GM18867 (cell line): ENCODE measurements around the gene HEATR5B.
"Not testable (repeated sequence)": the region's sequence is repeated elsewhere in the genome, so short reads cannot be mapped to it uniquely, and the experiment has no call there.

ENCODE experiments used
- ATAC-seq: cut with Tn5 transposase; IDR thresholded peaks from one replicate; pipeline ENCODE4 v1.9.1; 2021; ENCODE audit warnings: mild to moderate bottlenecking, moderate library complexity; ENCODE audit not compliant: unreplicated experiment

HEATR5B gene

DNA sequence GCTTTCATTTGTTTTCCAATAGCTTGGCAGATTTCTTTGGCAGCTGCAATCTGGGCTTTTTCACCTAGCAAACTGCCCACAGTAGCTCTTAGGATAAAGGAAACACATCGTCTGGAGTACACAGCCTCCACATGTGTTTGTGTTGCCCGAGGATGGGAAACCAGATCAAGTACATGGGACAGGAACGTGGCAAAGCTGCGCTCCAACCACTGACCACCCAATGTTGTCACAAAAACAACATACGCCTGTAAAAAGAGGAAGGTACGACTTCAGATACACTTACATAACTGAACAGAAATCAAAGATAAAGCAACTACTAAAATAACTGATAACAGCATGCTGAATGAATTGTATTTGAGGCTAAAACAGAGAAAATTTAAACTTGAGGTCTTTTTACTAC, 15.5 kb downstream of the HEATR5B start:
- no peak for ATAC-seq

- no peak for ATAC-seq
Measured at GRCh38 chr2:37061776-37062175, 22.4 kb downstream of the HEATR5B start.

DNA sequence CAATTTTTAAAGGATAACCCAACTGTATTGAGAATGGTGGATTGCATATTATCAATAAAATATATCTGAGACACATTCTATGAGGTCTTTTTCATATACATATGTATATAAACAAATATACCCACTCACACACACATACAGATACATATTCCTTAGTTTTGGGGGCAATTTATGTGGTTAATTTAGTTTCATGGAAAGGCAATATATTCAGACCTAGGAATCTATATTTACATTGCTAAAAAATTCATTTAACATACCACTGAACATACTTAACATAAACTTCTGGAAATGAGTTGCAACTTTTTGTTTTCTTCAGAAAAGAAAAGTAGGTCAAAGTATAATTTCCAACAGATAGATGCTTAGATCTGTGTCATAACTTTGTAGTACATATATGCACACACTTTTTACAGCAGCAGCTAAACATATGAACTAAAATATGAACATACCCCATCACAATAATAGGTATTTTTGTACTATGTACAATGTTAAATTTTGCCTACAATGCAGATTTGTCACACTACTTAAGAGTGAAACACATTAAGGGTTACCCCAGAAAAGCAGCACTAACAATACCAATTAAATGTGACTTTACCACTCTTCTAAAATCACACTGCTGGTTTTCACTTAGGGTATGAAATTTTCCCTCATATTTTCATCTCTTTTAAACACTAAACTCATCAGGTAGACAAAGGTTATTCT, 23.0 kb downstream of the HEATR5B start:
- ATAC-seq: no peak

DNA sequence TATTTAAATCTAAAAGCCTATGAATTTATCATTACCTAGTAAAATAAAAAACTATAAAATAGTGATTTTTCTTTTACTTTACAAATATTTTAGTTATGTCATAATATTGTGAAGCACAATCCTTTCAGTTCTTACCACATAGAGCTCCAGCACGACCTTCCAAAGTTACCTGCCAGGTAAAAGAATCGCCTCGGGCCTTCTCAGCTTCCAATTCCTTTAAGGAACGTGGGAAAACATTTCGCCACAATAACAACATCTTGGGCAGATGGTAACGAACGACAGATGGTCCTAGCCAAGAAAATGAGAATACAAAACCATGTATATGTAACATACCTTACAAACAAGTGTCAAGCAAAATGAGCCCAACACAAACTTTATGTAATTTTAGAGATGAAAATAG, 23.7 kb downstream of the HEATR5B start:
- no peak for ATAC-seq

GRCh38 chr2:37059841-37060240, 24.3 kb downstream of the HEATR5B start:
- ATAC-seq: no peak

DNA sequence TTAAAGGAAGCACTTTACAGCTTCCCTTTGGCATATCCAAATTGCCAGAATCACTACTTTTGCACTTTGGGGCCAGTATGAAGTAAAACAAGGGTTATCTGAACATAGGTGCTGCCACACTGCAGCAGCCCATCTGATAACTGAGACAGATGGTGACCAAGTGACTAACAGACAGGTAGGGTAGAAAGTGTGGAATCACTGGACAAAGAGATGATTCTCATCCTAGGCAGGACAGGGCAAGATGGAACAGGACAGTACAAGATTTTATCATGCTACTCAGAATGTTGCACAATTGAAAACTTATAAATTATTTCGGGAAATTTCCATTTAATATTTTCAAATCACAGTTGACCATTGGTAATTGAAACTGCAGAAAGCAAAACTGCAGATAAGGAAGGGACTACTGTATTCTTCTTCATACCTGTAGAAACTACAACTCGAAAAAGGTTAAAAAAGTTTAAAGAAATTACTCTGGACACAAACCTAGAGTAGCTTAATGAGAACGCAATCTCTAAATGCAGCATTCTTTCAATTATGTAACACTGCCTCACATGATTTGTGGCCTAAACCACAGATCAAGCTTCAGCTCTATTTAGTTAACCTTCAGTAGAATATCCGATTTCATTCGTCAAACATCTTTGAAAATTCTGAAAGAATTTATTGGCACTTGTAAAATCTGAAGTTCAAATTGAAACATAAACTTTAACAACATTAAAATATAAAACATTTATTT, 31.4 kb downstream of the HEATR5B start:
- ATAC-seq: no peak

DNA sequence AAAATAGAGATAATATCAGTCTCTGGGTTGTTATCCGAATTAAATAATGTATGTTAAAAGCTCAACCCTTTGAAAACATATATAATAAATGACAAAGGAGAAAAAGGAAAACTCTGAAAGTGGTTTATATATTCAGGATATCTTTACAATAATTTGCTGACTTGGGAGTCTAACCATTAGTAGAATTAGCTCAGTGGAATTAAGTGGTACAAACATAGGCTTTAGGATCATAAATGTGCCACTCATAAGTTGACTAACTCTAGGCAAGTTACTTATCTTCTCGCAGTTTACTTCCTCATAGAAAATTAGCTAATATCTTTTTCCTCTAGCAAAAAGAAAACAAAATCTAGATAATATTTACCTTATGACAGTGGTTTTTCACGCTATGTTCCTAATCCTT, 44.6 kb downstream of the HEATR5B start:
- no peak for ATAC-seq

DNA sequence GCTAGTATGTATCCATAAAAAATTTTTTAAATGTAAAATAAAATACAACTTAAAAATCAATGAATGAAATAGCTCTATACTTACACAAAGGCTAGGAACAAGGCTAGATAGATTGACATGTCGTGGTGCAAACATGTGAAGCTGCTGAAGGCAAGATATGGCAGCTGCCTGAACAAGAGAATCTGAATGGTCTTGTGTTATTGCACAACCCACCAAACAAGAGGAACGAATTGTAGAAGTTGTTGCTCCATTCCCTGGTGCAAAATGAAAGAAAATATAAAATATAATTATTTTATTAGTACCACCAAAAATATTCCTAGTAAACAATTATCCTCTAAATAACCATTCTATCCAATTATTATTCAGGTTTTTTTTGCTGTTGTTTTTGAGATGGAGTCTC, 46.4 kb downstream of the HEATR5B start:
- no peak for ATAC-seq

DNA sequence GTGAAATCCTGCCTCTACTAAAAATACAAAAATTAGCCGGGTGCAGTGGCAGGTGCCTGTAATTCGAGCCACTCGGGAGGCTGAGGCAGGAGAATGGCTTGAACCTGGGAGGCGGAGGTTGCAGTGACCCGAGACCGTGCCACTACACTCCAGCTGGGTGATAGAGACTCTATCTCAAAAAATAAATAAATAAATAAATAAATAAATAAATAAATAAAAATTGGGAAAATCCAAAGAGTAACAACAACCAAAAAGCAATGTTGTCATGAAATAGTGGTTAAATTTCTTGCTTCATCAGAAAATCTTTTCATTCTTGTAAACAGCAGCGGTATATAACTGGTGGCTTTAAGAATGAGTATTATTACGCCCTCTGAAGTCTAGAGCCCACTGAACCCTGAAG, 54.4 kb downstream of the HEATR5B start:
- no peak for ATAC-seq

DNA sequence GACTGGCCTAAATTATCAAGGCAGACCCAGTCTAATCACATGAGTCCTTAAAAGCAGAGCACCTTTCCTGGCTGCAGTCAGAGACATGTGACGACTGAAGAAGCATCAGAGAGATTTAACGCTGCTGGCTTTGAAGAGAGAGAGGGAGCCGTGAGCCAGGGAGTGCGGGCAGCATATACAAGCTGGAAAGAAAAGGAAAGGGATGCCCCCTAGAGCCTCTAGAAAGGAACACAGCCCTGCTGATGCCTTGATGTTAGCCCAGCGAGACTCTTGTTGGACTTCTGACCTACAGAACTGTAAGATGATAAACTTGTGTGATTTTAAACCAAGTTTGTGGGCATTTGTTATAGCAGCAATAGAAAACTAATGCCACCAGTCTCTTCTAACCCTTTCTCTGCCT, 58.1 kb downstream of the HEATR5B start:
- ATAC-seq: no peak

GRCh38 chr2:37020887-37021796, 63.0 kb downstream of the HEATR5B start:
- ATAC-seq: no peak

DNA sequence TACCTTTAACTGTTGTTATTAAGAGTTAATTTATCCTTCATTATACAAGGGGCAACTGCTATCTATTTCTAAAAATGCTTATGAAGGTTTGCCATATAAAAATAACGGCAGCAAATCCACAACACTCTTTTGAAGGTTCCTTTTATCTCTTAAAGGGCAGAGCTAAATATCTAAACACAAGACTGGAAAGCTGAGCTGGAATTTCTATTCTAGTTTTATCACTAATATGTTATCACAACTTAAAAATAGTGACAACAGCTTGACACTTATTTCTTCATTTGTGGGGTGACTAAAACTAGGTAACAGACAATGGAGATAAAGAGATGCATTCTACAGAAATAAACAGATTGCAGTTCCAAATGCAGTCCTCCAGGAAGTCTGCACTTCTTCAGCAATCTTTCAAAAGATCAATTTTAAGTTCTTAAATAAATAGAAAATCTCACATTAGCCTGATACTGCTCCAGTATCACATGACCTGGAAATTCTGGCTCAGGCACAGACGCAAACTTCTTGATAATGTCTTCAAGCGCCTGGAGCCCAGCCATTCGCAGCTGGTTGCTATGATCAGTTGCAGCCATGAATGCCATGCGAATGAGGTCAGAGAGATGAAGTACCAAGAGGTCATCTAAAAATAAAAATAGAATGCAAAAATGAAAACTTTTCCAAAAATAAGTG, 63.8 kb downstream of the HEATR5B start:
- ATAC-seq: no peak

DNA sequence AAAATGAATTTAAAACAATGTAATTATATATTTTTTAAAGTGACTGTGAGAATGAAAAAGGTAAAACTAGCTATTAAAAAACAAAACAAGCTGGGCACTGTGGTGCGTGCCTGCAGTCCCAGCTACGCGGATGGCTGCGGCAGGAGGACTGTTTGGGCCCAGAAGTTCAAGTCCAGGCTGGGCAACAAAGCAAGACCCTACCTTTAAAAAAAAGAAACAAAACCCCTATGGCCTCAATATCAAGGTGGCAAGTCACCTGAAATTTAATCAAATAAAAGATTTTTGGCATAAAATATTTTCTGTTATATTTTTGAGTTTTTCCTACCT, 70.9 kb downstream of the HEATR5B start:
- ATAC-seq: peak; percentile 9

DNA sequence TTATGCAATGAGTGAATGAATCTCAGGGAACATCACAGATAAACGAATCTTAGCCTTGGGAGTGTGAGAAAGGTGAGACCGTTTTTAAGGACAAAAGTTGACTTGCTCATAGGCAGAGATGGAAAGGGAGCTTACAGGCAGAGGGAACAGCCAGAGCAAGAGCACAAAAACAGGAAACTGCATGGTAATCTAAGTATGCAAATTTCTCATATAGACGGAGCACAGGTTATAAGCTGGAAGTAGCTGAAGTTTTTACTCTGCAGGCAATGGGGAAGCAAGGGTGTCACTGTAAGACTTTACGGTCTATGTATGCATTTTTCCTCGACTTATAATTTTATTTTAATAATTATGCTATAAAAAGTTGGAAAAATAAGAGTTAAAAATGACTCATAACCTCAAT, 73.0 kb downstream of the HEATR5B start:
- no peak for ATAC-seq

DNA sequence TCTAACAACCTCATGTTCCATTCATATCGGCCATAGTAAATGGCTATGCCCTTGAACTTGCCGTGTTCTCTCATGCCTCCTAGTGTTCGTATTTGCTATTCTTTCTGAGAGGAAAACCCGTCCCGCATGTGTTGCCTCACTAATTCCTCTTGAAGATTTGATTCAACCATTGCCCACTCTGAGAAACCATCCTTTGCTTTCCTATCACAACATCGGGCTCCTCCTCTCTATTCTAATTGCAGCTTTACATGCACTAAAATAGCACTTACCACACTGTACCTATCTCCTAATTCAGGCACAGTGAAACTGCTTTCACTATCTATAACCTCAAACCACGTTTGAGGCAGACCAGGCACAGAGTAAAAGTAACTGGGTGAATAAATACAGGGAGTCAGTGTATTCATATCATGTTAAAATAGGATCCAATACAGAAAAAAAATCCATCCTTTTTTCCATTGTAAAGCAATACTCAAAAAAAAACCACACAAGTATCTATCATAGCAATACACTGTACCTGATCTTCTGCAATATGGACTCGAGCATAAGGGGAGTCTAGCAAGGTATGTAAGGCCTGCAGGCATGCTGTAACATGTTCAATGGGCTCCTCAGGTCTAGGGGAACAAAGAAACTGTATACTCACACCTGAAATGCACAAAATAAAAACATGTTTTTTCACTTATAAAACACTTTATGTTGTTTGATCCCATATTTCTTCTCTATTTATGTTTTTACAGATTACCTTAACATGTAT, 78.9 kb downstream of the HEATR5B start:
- peak; percentile 99 for ATAC-seq

DNA sequence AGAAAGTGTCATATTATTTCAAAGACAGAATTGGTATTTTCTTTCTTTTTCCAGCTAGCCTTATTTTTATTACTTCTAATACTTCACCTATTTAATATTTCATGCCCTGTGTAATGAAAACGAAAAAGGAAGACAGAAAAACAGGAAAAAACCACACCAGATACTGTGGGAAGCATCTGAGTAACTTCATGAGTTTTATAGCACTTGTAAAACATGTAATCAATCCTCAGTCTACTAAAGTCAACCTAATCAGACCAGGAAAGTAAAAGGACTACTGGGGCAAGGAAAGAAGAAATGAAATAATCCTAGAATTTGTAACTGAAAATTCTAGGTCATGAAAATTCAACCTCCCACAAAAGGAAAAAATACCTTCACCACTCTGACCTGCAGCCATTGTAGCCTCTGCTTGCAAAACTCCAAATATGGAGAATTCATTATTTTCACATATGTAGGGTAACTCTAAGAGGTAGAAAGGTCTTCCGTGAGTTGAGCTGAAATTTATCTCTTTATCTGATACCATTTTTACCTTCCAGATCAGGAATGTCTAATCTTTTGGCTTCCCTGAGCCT, 83.1 kb downstream of the HEATR5B start:
- ATAC-seq: no peak

GRCh38 chr2:37000318-37000717, 83.9 kb downstream of the HEATR5B start:
- ATAC-seq: no peak

- not testable (repeated sequence) for ATAC-seq
Measured at GRCh38 chr2:36999416-36999815, 84.8 kb downstream of the HEATR5B start.

GRCh38 chr2:36993841-36994620, 90.1 kb downstream of the HEATR5B start:
- no peak for ATAC-seq
